HG02798 (cell line): ENCODE results near the gene ARHGEF19.
"Not testable (repeated sequence)": the region's sequence is repeated elsewhere in the genome, so short reads cannot be mapped to it uniquely, and the experiment has no call there.

Experiments used
- ATAC-seq: cut with Tn5 transposase; IDR thresholded peaks from one replicate; pipeline ENCODE4 v1.9.1; 2021; ENCODE audit warnings: mild to moderate bottlenecking; ENCODE audit not compliant: unreplicated experiment, poor library complexity

The ARHGEF19 gene

GRCh38 chr1:16206547-16207317, 5.7 kb downstream of the ARHGEF19 start:
- ATAC-seq = peak; percentile 74

GRCh38 chr1:16205891-16206546, 6.4 kb downstream of the ARHGEF19 start:
- ATAC-seq = no peak

- no peak for ATAC-seq
Measured at GRCh38 chr1:16205334-16205671, 7.1 kb downstream of the ARHGEF19 start.

GRCh38 chr1:16204634-16205333, 7.7 kb downstream of the ARHGEF19 start:
- no peak for ATAC-seq

DNA sequence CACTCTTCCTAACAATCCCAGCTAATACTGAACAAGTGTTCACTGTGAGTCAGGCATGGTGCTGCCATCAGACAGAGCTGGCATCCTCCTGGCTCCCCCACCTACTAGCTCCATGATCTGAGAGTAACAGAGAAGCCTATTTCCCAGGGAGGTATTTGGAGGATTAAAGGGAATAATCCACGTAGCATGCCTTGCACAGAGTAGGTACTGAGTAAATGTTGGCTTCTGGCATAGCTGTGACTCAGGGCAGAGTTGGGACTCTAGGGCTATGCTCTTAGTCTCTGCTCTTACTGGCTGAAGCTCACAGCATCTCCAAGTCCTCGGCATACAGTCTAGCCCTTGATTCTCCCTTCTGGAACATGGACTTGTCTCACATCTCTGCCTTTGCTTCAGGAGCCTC, 8.2 kb downstream of the ARHGEF19 start:
- no peak for ATAC-seq

DNA sequence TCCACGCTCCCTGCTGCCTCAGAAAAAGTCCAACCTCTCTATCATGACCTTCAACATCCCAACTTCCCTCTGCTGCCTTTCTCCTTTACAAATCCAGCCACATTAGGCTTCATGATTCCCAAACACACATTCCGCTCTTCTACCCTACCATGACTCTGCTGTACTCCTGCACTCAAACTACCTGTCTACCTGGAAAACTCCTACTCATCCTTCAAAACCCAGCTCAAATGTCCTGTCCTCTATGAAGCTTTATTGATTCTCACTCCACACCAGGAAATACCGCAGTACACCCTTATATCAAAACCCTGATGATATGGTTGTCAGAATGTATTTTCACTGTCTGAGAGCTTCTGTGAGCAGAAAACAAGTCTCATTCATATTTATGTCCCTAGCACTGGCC, 8.9 kb downstream of the ARHGEF19 start:
- no peak for ATAC-seq

DNA sequence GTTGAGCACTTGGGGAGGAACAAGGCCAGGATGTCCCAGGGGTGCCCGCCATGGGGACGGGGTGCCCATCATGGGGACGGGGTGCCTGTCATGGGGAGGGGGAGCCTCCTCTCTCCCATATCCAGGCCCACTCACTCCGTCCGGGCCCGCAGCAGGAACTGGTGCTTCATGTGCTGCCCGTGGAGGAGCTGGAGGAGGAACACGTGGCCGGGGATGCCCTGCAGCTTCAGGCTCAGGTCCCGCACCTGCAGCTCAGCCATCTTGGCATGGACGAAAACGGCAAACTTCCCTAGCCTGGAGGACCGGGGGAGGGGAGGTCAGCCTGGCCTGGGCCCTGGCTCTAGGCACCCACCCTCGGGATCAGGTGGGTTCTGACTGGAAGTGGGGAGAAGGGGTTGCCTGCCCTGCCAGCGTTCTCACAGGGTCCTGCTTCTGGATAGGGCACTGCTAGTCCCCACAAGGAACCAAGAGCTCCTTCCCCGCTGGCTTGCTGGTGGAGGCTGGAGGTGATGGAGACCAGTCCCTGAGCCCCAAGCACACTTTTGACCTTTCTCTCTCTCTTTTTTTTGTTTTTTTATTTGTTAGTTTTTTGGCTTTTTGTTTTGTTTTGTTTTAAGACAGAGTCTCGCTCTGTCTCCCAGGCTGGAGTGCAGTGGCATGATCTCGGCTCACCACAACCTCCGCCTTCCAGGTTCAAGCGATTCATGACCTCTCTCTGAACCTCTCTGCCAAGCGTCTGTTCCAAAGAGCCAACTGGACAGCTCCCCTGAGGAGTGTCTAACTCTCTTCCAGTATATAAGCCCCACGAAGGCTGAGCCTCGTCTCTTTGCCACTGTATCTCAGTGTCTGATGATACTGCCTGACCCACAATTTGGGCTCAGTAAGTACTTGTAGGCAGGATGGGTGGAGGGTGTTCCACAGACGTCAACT, 9.9 kb downstream of the ARHGEF19 start:
- no peak for ATAC-seq

DNA sequence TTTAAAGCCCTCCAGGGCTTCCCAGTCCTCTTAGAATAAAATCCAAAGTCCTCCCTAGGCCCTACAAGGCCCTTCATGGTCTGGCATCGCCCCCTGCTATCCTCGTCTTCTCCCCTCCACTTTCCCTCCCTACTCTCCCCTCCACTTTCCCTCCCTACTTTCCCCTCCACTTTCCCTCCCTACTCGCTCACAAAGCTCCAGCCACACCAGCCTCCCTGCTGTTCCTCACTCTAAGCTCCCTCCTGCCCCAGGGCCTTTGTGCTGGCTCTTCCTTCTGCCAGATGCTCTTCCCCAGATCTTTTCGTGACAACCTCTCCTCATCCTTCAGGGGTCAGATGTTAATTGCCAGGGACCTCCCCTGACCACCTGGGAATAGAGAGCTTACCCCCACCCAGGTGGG, 12.8 kb downstream of the ARHGEF19 start:
- no peak for ATAC-seq

DNA sequence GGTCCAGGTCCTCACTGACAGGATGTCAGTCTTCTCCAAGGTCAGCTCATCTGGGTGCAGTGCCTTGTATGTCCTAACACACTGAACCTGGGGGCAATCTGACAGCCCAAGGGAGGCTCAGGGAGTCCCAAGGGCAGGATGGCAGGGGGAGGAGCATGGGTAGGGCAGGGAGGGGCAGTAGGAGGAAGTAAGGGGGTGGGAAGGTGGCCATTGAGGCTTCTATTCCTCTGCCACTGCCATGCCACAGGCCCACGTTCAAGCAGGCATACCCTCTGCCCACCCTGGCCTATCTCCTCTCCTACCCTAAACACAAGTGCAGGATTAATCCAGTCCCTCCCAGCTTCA, 13.3 kb downstream of the ARHGEF19 start:
- ATAC-seq = no peak

- no peak for ATAC-seq
Measured at GRCh38 chr1:16198444-16199156, 13.9 kb downstream of the ARHGEF19 start.

- no peak for ATAC-seq
Measured at GRCh38 chr1:16196874-16197273, 15.6 kb downstream of the ARHGEF19 start.

DNA sequence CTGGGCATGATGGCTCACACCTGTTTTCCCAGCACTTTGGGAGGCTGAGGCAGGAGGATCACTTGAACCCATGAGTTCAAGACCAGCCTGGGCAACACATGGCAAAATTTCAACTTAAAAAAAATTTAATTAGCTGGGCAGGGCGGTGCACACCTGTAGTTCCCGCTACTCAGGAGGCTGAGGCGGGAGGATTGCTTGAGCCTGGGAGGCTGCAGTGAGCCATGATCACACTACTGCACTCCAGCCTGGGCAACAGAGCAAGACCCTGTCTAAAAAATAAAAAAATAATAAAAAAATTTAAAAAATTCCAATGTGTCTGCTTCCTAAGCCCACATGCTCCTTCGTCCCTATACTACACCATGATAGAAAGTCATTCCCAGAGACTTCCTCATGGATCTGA, 16.3 kb downstream of the ARHGEF19 start:
- ATAC-seq = not testable (repeated sequence)

DNA sequence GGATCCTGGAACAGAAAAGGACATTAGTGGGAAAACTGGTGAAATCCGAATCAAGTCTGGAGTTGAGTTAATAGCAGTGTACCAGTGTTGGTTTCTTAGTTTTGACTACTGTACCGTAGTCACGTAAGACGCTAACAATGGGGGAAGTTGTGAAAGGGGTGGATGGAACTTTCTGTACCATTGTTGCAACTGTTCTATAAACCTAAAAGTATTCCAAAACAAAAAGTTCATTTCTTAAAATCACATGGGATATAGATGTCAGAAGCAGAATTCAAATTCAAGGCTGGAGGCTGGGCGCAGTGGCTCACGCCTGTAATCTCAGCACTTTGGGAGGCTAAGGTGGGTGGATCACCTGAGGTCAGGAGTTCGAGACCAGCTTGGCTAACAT, 16.9 kb downstream of the ARHGEF19 start:
- no peak for ATAC-seq

DNA sequence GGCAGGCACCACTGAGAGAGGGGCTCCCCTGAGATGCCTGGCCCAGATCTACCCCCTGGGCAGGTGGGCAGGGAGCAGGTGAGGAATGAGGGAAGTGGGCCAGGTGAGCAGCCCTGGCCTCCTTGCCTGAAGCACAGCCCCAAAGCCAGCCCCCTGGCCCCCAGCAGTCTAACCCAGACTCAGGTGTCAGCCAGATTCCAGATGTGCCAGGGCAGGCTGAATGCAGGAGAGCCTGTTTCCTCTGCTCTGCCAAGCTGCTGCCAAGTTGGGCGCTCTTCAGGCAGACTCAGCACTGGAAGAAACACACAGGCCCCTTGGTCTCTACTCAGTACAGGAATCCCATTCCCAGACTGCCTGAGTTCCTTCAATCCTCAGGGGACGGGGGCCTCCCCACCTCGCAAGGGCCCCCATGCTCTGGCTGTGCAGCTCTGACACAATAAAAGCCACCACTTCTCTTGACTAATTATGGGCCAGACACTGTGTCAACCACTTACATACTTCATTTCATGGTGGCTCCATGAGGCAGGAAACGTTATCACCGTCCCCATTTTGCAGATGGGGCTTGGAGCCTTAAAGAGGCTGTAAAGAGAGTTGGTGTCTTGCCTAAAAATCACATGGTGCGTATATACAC, 20.4 kb downstream of the ARHGEF19 start:
- ATAC-seq = no peak

GRCh38 chr1:16191309-16191708, 21.1 kb downstream of the ARHGEF19 start:
- no peak for ATAC-seq

GRCh38 chr1:16189921-16190621, 22.4 kb downstream of the ARHGEF19 start:
- ATAC-seq = no peak

DNA sequence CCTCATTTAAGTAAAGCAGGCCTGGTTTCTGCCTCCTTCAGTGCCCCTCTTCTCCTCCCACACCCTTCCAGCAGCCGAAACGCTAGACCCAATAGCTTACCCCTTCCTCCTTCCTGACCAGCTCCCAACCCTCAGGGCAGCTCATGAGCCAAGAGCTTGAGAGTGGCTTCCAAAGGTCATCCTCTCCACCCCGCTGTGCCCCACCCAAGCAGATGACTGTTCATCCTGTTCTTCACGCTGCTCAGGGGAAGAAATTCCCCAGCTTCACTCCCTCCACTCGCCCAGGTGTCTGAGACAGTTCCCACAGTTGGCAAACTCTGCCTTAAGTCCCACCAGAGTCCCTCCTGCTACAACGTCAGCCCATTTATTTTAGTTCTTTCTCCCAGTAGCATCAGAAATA, 23.4 kb downstream of the ARHGEF19 start:
- ATAC-seq = no peak

DNA sequence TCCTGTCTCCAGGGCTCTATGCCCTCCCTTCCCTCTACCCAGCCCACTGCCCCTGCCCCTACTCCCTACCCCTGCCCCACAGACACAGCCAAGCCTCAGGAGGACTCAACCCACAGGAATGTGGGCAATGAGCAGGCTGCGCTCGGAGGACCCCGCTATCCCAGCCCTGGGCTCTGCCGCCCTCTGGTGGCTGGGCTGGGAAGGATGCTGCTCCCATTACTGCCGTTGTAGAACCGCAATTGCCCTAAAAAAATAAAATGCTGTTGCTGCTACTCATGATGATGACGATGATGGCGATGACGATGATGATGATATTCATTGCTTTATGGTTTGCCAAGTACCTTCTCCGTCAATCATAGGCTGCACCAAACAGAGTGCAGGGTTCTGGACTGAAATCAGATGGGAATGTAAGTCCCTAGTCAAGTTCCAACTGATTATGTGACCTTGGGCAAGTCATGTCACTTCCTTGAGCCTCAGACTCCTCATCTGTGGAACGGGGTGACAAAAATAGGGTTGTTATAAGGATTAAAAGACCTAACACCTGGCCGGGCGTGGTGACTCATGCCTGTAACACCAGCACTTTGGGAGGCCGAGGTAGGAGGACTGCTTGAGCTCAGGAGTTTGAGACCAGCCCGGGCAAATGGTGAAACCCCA, 24.6 kb downstream of the ARHGEF19 start:
- no peak for ATAC-seq
